Tibial nerve (tissue), 4 donors: ENCODE measurements around the gene ZNF25. TPM values are rescaled to one million over a fixed set of nuclear protein-coding genes. Genes with fewer than 3 reads are reported as not detected.
"Not testable (repeated sequence)": the region's sequence is repeated elsewhere in the genome, so short reads cannot be mapped to it uniquely, and the experiment has no call there.

Experiments
- DNase-seq, 2 donors: peaks; one replicate each; pipeline ENCODE4 v3.0.0-alpha.2; 2019; ENCODE audit warnings: low spot score in 2 of 2
- H3K27ac ChIP-seq, 4 donors: fragments of 200-600 bp; sonication (generic) in 3 of 4; one replicate each; pipeline ENCODE4 v1.5.1; 2017 to 2019; ENCODE audit warnings: mild to moderate bottlenecking in 1 of 4
- H3K27me3 ChIP-seq, 2 donors: fragments of 200-600 bp; sonication (generic) in 1 of 2; one replicate each; pipeline versions ENCODE4 v1.5.1 to v1.6.0; 2017 to 2019
- H3K36me3 ChIP-seq, 3 donors: fragments of 200-600 bp; sonication (generic); one replicate each; pipeline ENCODE4 v1.5.1; 2018 to 2019
- H3K4me1 ChIP-seq, 4 donors: fragments of 200-600 bp; sonication (generic) in 3 of 4; one replicate each; pipeline ENCODE4 v1.5.1; 2017 to 2019
- H3K4me3 ChIP-seq, 4 donors: fragments of 200-600 bp; sonication (generic) in 3 of 4; one replicate each; pipeline ENCODE4 v1.5.1; 2017 to 2019; ENCODE audit warnings: mild to moderate bottlenecking in 1 of 4, moderate library complexity in 1 of 4
- H3K9me3 ChIP-seq, 4 donors: fragments of 200-600 bp; sonication (generic) in 3 of 4; one replicate each; pipeline ENCODE4 v1.5.1; 2017 to 2019
- CTCF ChIP-seq, 5 experiments: fragments of 200-600 bp in 3 of 5; fragments of 450-650 bp in 2 of 5; sonication (generic) in 3 of 5; IDR thresholded peaks; one replicate each; pipeline ENCODE4 v1.5.1; 2016 to 2019; ENCODE audit warnings: antibody characterized with exemption in 5 of 5, mild to moderate bottlenecking in 3 of 5, moderate library complexity in 2 of 5
- EP300 ChIP-seq, 2 donors: sonication (generic); formaldehyde crosslinking; IDR thresholded peaks; one replicate each; pipeline ENCODE4 v1.6.1; 2017; ENCODE audit warnings: antibody characterized with exemption in 2 of 2, mild to moderate bottlenecking in 1 of 2
- POLR2A ChIP-seq, 2 donors: fragments of 450-650 bp; IDR thresholded peaks; one replicate each; pipeline ENCODE4 v1.6.1; 2017; ENCODE audit warnings: antibody characterized with exemption in 2 of 2, mild to moderate bottlenecking in 2 of 2, moderate library complexity in 2 of 2
- WGBS, 2 donors: methylation state at CpG; one replicate each; pipeline ENCODE4 v1.1.5; 2018; 5-methylcytosine and 5-hydroxymethylcytosine counted together
- total RNA-seq, 4 donors: library from RNA; depleted of rRNA; stranded (reverse); fragments of >200 nt; gene quantifications; one replicate each; pipeline ENCODE4 v1.1.0, GENCODE V29; 2016

The ZNF25 gene
- total RNA-seq, 4 donors from 2014 or later: 13.8 to 23.2 (median 18.7) TPM

DNA sequence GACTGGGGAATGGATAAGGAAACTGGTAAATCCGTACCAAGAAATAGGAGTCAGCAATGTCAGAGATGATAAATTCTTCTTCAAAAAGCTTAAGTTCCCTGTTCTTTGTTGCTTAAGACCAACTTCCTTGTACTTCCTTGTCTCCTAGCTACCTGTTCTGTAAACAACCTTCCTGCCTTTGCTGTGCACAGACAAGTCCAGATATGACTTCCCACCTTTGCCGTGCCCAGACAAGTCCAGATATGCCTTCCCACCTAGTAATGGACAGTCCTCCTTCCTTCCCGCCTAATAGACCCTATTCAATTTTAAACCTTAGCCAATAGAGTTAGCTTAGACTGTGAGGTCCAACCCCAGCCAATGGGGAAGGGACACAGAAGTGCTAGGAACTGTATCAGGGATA lies 31.5 kb upstream of the ZNF25 start:
- peaks cover 0 to 3% (median 0%) of the 10 kb centered on the region in 3 donors for H3K36me3 ChIP-seq

GRCh38 chr10:38007551-38007950 lies 31.1 kb upstream of the ZNF25 start:
- no peak for TF ChIP-seq EP300 (IDR thresholded peaks at IDR 0.05)
- no peaks in the 10 kb centered on the region for H3K36me3 ChIP-seq
- no peaks in the 10 kb centered on the region for H3K27me3 ChIP-seq
- DNase-seq: no peak
- no peaks in the 10 kb centered on the region for H3K9me3 ChIP-seq
- H3K27ac ChIP-seq: no peak overlapping the region
- peaks cover 0 to 10% (median 8%) of the 10 kb centered on the region in 4 donors for H3K4me1 ChIP-seq
- no peak overlapping the region for H3K4me3 ChIP-seq

More for the DNA sequence above, 31.5 kb upstream of the ZNF25 start:
- TF ChIP-seq POLR2A (IDR thresholded peaks at IDR 0.05) (no peak), EP300 (IDR thresholded peaks at IDR 0.05) (no peak), CTCF (IDR thresholded peaks at IDR 0.05) (no peak)
- DNase-seq: no peak
- 79 to 88% methylated on average over 3 of the region's 3 CpGs for WGBS, 2 donors
- H3K27ac ChIP-seq: no peak overlapping the region
- no peaks in the 10 kb centered on the region for H3K9me3 ChIP-seq
- no peak overlapping the region for H3K4me3 ChIP-seq
- no peaks in the 10 kb centered on the region for H3K27me3 ChIP-seq
- H3K4me1 ChIP-seq: peaks cover 0 to 10% (median 8%) of the 10 kb centered on the region in 4 donors

DNA sequence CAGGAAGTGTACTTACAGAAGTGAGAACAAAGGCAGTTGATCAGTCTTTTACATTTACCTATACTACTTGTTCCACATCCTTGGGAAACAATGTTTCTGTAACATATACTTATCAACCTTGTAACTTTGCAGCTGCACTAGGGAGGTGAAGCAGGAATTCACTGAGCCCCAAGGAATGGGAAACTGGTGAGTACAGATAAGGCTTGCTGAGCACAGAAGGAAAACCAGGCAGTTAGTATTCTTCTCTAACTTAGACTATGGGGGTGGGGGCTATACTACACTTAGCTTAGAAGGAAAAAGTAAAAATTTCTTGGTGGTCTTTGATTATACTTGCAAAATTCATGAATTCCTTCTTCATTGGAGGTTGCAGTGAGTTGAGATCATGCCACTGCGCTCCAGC lies 27.1 kb upstream of the ZNF25 start:
- Histone ChIP-seq H3K4me3 (no peak overlapping the region), H3K27me3 (no peaks in the 10 kb centered on the region), H3K36me3 (no peaks in the 10 kb centered on the region), H3K9me3 (no peaks in the 10 kb centered on the region), H3K4me1 (no peaks in the 10 kb centered on the region), H3K27ac (no peak overlapping the region)
- WGBS, 2 donors: 91 to 97% methylated on average over 1 of the region's 1 CpG
- DNase-seq: no peak
- TF ChIP-seq CTCF (IDR thresholded peaks at IDR 0.05): no peak
- TF ChIP-seq POLR2A (IDR thresholded peaks at IDR 0.05): no peak
- TF ChIP-seq EP300 (IDR thresholded peaks at IDR 0.05): no peak

DNA sequence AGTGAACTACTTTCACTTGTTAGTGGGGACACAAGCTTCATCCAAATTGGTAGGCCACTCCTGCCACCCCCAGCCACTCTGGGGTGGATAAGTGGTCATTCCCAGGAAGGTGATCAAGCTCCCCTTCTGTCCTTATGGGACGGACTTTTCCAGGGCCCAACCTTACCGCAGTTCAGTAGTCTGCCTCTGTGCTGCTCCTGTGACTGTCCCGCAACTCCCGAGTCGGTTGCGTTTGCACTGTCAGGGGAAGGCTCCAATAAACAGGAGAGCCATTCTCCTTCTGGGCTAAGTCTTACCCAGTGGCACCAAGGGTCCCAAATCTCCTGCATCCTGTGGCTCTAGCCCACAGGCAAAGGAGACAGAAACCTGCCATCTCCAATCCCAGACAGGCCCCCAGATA lies 26.6 kb upstream of the ZNF25 start:
- Histone ChIP-seq H3K4me1 (no peaks in the 10 kb centered on the region), H3K27me3 (no peaks in the 10 kb centered on the region), H3K36me3 (no peaks in the 10 kb centered on the region), H3K4me3 (no peak overlapping the region), H3K9me3 (no peaks in the 10 kb centered on the region), H3K27ac (no peak overlapping the region)
- WGBS, 2 donors: 91% methylated on average over 6 of the region's 6 CpGs; no CpG with 5 or more reads in 1 of the 2 donors
- TF ChIP-seq EP300 (IDR thresholded peaks at IDR 0.05) (no peak), CTCF (IDR thresholded peaks at IDR 0.05) (no peak), POLR2A (IDR thresholded peaks at IDR 0.05) (no peak)
- DNase-seq: no peak

DNA sequence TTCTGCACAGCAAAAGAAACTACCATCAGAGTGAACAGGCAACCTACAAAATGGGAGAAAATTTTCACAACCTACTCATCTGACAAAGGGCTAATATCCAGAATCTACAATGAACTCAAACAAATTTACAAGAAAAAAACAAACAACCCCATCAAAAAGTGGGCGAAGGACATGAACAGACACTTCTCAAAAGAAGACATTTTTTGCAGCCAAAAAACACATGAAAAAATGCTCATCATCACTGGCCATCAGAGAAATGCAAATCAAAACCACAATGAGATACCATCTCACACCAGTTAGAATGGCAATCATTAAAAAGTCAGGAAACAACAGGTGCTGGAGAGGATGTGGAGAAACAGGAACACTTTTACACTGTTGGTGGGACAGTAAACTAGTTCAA lies 24.0 kb upstream of the ZNF25 start:
- H3K4me1 ChIP-seq: not testable (repeated sequence)
- 93 to 100% methylated on average over 1 of the region's 1 CpG for WGBS, 2 donors

DNA sequence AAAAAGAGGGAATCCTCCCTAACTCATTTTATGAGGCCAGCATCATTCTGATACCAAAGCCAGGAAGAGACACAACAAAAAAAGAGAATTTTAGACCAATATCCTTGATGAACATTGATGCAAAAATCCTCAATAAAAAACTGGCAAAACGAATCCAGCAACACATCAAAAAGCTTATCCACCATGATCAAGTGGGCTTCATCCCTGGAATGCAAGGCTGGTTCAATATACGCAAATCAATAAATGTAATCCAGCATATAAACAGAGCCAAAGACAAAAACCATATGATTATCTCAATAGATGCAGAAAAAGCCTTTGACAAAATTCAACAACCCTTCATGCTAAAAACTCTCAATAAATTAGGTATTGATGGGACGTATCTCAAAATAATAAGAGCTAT lies 22.5 kb upstream of the ZNF25 start:
- not testable (repeated sequence) for DNase-seq, H3K4me3 ChIP-seq, H3K4me1 ChIP-seq, H3K27me3 ChIP-seq, H3K36me3 ChIP-seq, H3K9me3 ChIP-seq, H3K27ac ChIP-seq
- 63 to 72% methylated on average over 3 of the region's 3 CpGs for WGBS, 2 donors

More for the DNA sequence above, 24.0 kb upstream of the ZNF25 start:
- H3K27ac ChIP-seq, H3K27me3 ChIP-seq, DNase-seq, H3K4me3 ChIP-seq, H3K36me3 ChIP-seq, H3K9me3 ChIP-seq: not testable (repeated sequence)

- Histone ChIP-seq H3K4me3 (no peak overlapping the region), H3K27me3 (no peaks in the 10 kb centered on the region), H3K36me3 (no peaks in the 10 kb centered on the region), H3K9me3 (no peaks in the 10 kb centered on the region), H3K4me1 (no peaks in the 10 kb centered on the region), H3K27ac (no peak overlapping the region)
- TF ChIP-seq CTCF (IDR thresholded peaks at IDR 0.05) (no peak), POLR2A (IDR thresholded peaks at IDR 0.05) (no peak), EP300 (IDR thresholded peaks at IDR 0.05) (no peak)
- WGBS, 2 donors: 84 to 85% methylated on average over 3 of the region's 3 CpGs
- no peak for DNase-seq
Measured at GRCh38 chr10:37992083-37992482, 15.6 kb upstream of the ZNF25 start.
